DND-41 (cell line): ENCODE results near the gene NSF.
"Not testable (repeated sequence)": the region's sequence is repeated elsewhere in the genome, so short reads cannot be mapped to it uniquely, and the experiment has no call there.

Source experiments
- EZH2 ChIP-seq: IDR thresholded peaks from 3 replicates; pipeline ENCODE4 v1.6.1; 2012; ENCODE audit warnings: borderline replicate concordance, low read depth, mild to moderate bottlenecking, moderate library complexity, low read length, inconsistent platforms; ENCODE audit not compliant: severe bottlenecking
- TF ChIP-seq, protein P1 (sequence below): IDR thresholded peaks from 2 replicates; pipeline ENCODE4 v1.5.1; 2012; ENCODE audit warnings: borderline replicate concordance, low read length, moderate library complexity, mild to moderate bottlenecking; ENCODE audit not compliant: poor library complexity, severe bottlenecking; ENCODE audit errors: extremely low read depth

DNA sequence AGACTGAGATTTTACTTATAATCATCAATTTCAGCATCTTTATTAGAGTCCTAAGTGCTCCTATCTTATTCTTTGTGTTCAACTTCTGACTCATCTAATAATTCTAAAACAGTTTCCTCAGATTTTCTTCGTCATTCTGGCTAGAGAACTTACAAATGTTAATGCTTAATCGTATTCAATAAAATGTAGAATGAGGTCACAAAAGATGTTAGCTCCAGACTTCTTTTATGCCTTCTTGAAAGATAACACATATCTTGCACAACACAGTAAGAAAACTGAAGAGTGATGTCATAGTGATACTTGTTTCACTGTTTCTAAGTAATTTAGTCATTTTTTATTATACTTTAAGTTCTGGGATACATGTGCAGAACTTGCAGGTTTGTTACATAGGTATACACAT lies 93.2 kb downstream of the NSF start:
- TF ChIP-seq, protein P1, sequence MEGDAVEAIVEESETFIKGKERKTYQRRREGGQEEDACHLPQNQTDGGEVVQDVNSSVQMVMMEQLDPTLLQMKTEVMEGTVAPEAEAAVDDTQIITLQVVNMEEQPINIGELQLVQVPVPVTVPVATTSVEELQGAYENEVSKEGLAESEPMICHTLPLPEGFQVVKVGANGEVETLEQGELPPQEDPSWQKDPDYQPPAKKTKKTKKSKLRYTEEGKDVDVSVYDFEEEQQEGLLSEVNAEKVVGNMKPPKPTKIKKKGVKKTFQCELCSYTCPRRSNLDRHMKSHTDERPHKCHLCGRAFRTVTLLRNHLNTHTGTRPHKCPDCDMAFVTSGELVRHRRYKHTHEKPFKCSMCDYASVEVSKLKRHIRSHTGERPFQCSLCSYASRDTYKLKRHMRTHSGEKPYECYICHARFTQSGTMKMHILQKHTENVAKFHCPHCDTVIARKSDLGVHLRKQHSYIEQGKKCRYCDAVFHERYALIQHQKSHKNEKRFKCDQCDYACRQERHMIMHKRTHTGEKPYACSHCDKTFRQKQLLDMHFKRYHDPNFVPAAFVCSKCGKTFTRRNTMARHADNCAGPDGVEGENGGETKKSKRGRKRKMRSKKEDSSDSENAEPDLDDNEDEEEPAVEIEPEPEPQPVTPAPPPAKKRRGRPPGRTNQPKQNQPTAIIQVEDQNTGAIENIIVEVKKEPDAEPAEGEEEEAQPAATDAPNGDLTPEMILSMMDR = not testable (repeated sequence)
- TF ChIP-seq EZH2 = not testable (repeated sequence)
